Endothelial cell (in vitro differentiated cells): ENCODE data around the gene CCT5. TPM values are rescaled to one million over a fixed set of nuclear protein-coding genes. Genes with fewer than 3 reads are reported as not detected.
A peak's percentile ranks its signal among the peaks of the same experiment; 100 is the strongest.

Experiments
- DNase-seq: peaks from one replicate; pipeline ENCODE4 v3.0.0; 2021; ENCODE audit warnings: low spot score
- H3K27ac Mint-ChIP-seq: one replicate; pipeline ENCODE4 v1.8.0; 2021; ENCODE audit warnings: mixed read lengths, inconsistent platforms; ENCODE audit not compliant: unreplicated experiment
- H3K27me3 Mint-ChIP-seq: one replicate; pipeline ENCODE4 v1.8.0; 2021; ENCODE audit warnings: mild to moderate bottlenecking, moderate library complexity, mixed read lengths, inconsistent platforms; ENCODE audit not compliant: unreplicated experiment
- H3K36me3 Mint-ChIP-seq: one replicate; pipeline ENCODE4 v1.8.0; 2021; ENCODE audit warnings: mild to moderate bottlenecking, low read depth, mixed read lengths, inconsistent platforms; ENCODE audit not compliant: unreplicated experiment
- H3K4me1 Mint-ChIP-seq: one replicate; pipeline ENCODE4 v1.8.0; 2021; ENCODE audit warnings: mild to moderate bottlenecking, mixed read lengths, inconsistent platforms; ENCODE audit not compliant: unreplicated experiment
- H3K4me3 Mint-ChIP-seq: one replicate; pipeline ENCODE4 v1.8.0; 2021; ENCODE audit warnings: mild to moderate bottlenecking, mixed read lengths, inconsistent platforms; ENCODE audit not compliant: unreplicated experiment
- H3K9me3 Mint-ChIP-seq: one replicate; pipeline ENCODE4 v1.8.0; 2021; ENCODE audit warnings: mixed read lengths, inconsistent platforms; ENCODE audit not compliant: unreplicated experiment
- long read RNA-seq: library from polyadenylated mRNA; unstranded; transcript quantifications from one replicate; pipeline ENCODE4 v2.0.0, GENCODE V29; 2020; ENCODE audit not compliant: unreplicated experiment
- total RNA-seq: library from RNA; stranded (reverse); fragmentation: NEBNext Ultra II Directional; extraction: Animal tissue kit (Norgen Biotek cat#: 25700); gene quantifications from one replicate; pipeline ENCODE4 v1.2.1, GENCODE V29; 2021; ENCODE audit not compliant: unreplicated experiment
- TF ChIP-seq, protein P1 (sequence below): fragments of 200-600 bp; sonication (generic); IDR thresholded peaks from one replicate; pipeline ENCODE4 v1.5.0; 2021; ENCODE audit warnings: antibody characterized with exemption; ENCODE audit not compliant: unreplicated experiment

Gene CCT5
- total RNA-seq = 244 TPM
- long read RNA-seq, transcript CCT5-201 (11 exons, 3,675 nt) = major isoform, 344 of 366 reads
- long read RNA-seq, partial matches to known transcripts = 11 of 366 reads
- long read RNA-seq, other reads (novel, unspliced or antisense) = 10 of 366 reads

DNA sequence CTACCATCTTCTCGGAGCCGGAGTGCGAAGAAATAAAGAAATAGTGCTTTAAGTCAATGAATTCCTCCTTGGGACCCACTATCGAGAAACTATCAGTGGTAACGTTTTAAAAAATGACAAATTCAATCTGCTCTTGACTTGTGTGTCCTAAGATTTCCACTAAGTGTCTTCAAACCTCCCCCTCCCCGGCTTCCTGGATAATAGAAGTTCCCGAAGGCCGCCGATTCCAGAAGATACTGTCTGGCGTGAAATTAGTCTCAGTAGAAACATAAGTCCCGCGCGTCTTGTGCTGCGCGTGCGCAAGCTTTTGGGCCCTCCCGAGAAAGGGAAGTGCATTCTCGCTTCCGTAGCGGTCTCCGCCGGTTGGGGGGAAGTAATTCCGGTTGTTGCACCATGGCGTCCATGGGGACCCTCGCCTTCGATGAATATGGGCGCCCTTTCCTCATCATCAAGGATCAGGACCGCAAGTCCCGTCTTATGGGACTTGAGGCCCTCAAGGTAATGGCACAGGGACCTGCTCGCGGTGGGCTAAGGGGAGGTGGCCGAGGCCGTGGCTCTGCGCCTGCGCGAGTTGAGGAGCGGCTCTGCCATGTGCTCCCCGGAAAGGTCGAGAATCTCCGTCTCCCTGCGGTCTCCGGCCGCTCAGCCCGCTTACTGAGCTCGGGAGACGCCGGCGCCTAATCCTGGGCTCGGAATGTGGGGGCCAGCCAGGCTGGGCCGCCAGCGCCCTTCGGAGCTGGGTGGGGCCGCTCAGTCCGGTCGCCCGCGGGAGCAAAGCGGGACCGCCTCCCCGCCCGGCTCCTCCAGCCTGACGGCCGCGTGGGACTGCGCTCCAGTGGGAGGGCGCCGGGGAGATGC lies at the start of gene CCT5:
CCT5 (plus strand) TSS at position 333 of the 858 bp plus-strand sequence; CDS start at position 394, 61 bp downstream.
- peak within 1 kb of the TSS; percentile 99 for H3K27ac Mint-ChIP-seq
- TF ChIP-seq, protein P1, sequence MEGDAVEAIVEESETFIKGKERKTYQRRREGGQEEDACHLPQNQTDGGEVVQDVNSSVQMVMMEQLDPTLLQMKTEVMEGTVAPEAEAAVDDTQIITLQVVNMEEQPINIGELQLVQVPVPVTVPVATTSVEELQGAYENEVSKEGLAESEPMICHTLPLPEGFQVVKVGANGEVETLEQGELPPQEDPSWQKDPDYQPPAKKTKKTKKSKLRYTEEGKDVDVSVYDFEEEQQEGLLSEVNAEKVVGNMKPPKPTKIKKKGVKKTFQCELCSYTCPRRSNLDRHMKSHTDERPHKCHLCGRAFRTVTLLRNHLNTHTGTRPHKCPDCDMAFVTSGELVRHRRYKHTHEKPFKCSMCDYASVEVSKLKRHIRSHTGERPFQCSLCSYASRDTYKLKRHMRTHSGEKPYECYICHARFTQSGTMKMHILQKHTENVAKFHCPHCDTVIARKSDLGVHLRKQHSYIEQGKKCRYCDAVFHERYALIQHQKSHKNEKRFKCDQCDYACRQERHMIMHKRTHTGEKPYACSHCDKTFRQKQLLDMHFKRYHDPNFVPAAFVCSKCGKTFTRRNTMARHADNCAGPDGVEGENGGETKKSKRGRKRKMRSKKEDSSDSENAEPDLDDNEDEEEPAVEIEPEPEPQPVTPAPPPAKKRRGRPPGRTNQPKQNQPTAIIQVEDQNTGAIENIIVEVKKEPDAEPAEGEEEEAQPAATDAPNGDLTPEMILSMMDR = no peak
- peaks cover 22% of the 10 kb centered on the region for H3K4me1 Mint-ChIP-seq
- H3K36me3 Mint-ChIP-seq = peaks cover 8% of the 10 kb centered on the region
- H3K27me3 Mint-ChIP-seq = peaks cover 10% of the 10 kb centered on the region
- H3K4me3 Mint-ChIP-seq = peak within 1 kb of the TSS; percentile 99
- DNase-seq = peak; percentile 78
- H3K9me3 Mint-ChIP-seq = no peaks in the 10 kb centered on the region

DNA sequence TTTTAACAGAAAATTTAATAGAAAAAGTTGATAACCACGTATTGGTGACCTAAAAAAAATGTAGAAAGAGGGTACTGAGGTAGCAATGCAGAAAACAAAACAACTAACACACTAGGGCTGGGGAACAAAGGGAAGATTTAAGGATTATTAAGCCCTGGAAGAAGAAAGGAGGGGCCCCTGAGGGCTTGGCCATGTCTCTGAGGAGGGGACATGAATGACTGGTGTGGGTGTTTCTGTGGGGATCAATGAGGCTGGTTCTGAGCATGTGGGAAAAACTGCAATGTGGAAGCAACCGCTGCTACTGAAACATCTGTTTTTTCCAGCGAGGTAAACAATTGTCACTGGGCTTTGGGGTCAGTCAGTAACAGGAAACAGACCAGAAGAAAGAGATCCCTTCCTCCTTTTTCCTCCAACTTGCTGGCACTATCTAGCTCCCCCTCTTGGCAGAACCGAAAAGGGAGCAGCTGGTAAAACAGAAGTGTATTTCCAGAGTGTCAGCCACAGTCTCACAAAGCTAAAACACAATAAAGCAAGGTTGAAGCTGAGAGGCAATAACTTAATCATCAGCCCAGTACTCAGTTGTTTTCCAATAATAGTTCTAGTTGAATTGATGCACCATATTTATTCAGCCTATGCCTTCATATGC lies 48.7 kb upstream of the CCT5 start:
- H3K27ac Mint-ChIP-seq = peak overlapping the region; percentile 37

DNA sequence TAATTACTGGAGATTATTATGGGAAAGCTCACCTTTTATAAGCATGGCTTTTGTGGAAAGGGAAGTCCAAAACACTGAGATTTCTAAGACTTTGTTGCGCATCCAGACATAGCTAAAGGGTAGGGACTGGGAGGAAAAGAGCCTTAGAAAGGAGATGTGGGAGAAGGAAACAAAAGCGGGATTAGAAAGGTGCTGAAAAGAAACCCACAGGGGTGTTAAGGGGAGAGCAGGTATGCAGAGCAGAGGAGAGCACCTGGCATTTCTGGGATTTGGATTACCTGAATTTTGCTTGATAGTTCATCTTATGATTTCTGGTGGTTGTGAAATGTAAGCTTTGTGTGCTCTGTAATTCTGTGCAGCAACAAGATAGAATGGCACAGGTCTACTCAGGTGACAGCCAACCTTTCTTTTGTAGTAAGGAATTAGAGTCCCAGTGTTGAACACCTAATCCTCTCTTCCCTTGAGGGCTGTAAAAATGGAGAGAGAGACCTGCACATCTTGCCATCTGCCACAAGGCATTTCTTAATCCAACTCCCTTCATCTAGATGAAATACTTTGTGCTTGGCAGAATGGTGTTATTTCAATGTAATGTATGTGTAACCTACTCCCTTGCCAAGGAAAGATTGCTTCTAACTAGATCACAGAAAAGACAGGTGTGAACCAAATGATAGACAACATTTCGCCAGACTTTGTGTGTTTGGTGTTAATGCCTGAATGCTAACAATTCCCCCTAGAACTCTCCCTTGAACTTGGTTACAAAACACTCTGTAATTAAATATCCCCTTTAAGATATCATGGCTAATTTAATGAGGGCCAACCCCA lies 47.8 kb upstream of the CCT5 start:
- Mint-ChIP-seq H3K36me3 (no peaks in the 10 kb centered on the region), H3K27ac (no peak overlapping the region), H3K27me3 (no peaks in the 10 kb centered on the region), H3K4me1 (peaks cover 4% of the 10 kb centered on the region), H3K4me3 (no peak overlapping the region), H3K9me3 (no peaks in the 10 kb centered on the region)
- no peak for DNase-seq
- TF ChIP-seq, protein P1 = no peak

More for the DNA sequence above, 48.7 kb upstream of the CCT5 start:
- TF ChIP-seq, protein P1 = peak; percentile 55
- H3K27me3 Mint-ChIP-seq = no peaks in the 10 kb centered on the region
- H3K4me1 Mint-ChIP-seq = peaks cover 4% of the 10 kb centered on the region
- no peaks in the 10 kb centered on the region for H3K9me3 Mint-ChIP-seq
- peak; percentile 54 for DNase-seq
- H3K36me3 Mint-ChIP-seq = no peaks in the 10 kb centered on the region
- H3K4me3 Mint-ChIP-seq = no peak overlapping the region

DNA sequence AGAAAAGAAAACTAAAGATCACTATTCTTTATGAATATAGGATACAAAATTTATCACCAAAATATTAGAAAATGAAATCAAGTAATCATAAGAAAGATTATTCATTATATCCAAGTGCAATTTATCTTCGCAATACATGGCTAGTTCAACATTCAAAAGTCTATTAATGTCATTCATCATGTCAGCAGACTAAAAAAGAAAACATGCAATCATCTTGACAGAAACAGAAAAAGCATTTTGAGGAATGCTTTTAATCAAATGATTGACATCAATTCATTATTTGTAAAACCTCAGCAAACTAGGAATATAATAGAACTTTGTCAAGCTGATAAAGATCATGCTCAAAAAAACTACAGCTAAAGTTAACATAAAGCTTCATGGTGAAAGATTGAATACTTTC lies 41.1 kb upstream of the CCT5 start:
- H3K27me3 Mint-ChIP-seq = no peaks in the 10 kb centered on the region
- no peak overlapping the region for H3K4me3 Mint-ChIP-seq
- no peak overlapping the region for H3K27ac Mint-ChIP-seq
- no peaks in the 10 kb centered on the region for H3K36me3 Mint-ChIP-seq
- DNase-seq = no peak
- no peaks in the 10 kb centered on the region for H3K4me1 Mint-ChIP-seq
- H3K9me3 Mint-ChIP-seq = no peaks in the 10 kb centered on the region
- TF ChIP-seq, protein P1 = no peak
